Liver (tissue), 9 donors: ENCODE measurements around the gene CERT1. TPM values are rescaled to one million over a fixed set of nuclear protein-coding genes. Genes with fewer than 3 reads are reported as not detected.

Source experiments
- DNase-seq: peaks from one replicate; pipeline ENCODE4 v3.0.0-alpha.2; 2017; ENCODE audit warnings: low spot score
- H3K27ac ChIP-seq, 2 donors: one replicate each; pipeline ENCODE4 v1.7.0; 2013; ENCODE audit warnings: inconsistent platforms in 2 of 2, low read length in 2 of 2, control low read depth in 1 of 2, low read depth in 1 of 2, mild to moderate bottlenecking in 1 of 2
- H3K27me3 ChIP-seq, 4 donors: one replicate each; pipeline versions ENCODE4 v1.6.1 to v1.7.0; 2013; ENCODE audit warnings: low read length in 3 of 4, inconsistent platforms in 1 of 4, mild to moderate bottlenecking in 1 of 4, moderate library complexity in 1 of 4; ENCODE audit not compliant: control insufficient read depth in 4 of 4, insufficient read depth in 4 of 4
- H3K36me3 ChIP-seq, 4 donors: one replicate each; pipeline versions ENCODE4 v1.6.1 to v1.7.0; 2013; ENCODE audit warnings: low read length in 3 of 4, mild to moderate bottlenecking in 3 of 4, low read depth in 1 of 4, moderate library complexity in 1 of 4; ENCODE audit not compliant: control insufficient read depth in 4 of 4, insufficient read depth in 3 of 4
- H3K4me1 ChIP-seq, 4 donors: one replicate each; pipeline versions ENCODE4 v1.6.1 to v1.7.0; 2013; ENCODE audit warnings: low read length in 3 of 4, mild to moderate bottlenecking in 3 of 4, moderate library complexity in 1 of 4; ENCODE audit not compliant: control insufficient read depth in 4 of 4, insufficient read depth in 4 of 4
- H3K4me3 ChIP-seq, 3 donors: one replicate each; pipeline versions ENCODE4 v1.6.1 to v1.7.0; 2013; ENCODE audit warnings: low read length in 3 of 3, control low read depth in 1 of 3, low read depth in 1 of 3, mild to moderate bottlenecking in 1 of 3
- H3K9ac ChIP-seq, 2 donors: one replicate each; pipeline ENCODE4 v1.7.0; 2013; ENCODE audit warnings: low read length in 2 of 2, mild to moderate bottlenecking in 2 of 2, moderate library complexity in 2 of 2, control low read depth in 1 of 2, low read depth in 1 of 2
- H3K9me3 ChIP-seq, 4 donors: one replicate each; pipeline versions ENCODE4 v1.6.1 to v1.7.0; 2013; ENCODE audit warnings: low read length in 3 of 4; ENCODE audit not compliant: control insufficient read depth in 4 of 4
- ATF3 ChIP-seq: IDR thresholded peaks from 2 replicates; pipeline ENCODE4 v1.6.1; 2016; ENCODE audit warnings: antibody characterized with exemption
- CTCF ChIP-seq: fragments of 150-350 bp; IDR thresholded peaks from 2 replicates; pipeline ENCODE4 v1.5.1; 2017; ENCODE audit warnings: improper control_type of control experiment, low read depth, low read length; ENCODE audit not compliant: missing input control
- FOXA2 ChIP-seq: IDR thresholded peaks from 2 replicates; pipeline ENCODE4 v1.6.1; 2016; ENCODE audit warnings: antibody characterized with exemption
- GABPA ChIP-seq, 2 donors: IDR thresholded peaks in 1 of 2; conservative IDR thresholded peaks in 1 of 2; 2 replicates each; pipeline ENCODE4 v1.6.1; 2016; ENCODE audit warnings: antibody characterized with exemption in 2 of 2, mild to moderate bottlenecking in 1 of 2, moderate library complexity in 1 of 2
- HNF4A ChIP-seq, 2 donors: conservative IDR thresholded peaks; 2 replicates each; pipeline ENCODE4 v1.6.1; 2016; ENCODE audit warnings: antibody characterized with exemption in 2 of 2, mild to moderate bottlenecking in 2 of 2
- HNF4G ChIP-seq: IDR thresholded peaks from 2 replicates; pipeline ENCODE4 v1.6.1; 2016; ENCODE audit warnings: antibody characterized with exemption
- JUND ChIP-seq, 2 donors: IDR thresholded peaks; 2 replicates each; pipeline ENCODE4 v1.6.1; 2016; ENCODE audit warnings: antibody characterized with exemption in 2 of 2
- MAX ChIP-seq: IDR thresholded peaks from 2 replicates; pipeline ENCODE4 v1.6.1; 2016; ENCODE audit warnings: antibody characterized with exemption
- NR2F2 ChIP-seq: IDR thresholded peaks from 2 replicates; pipeline ENCODE4 v1.6.1; 2016; ENCODE audit warnings: antibody characterized with exemption
- RAD21 ChIP-seq, 2 donors: IDR thresholded peaks; 2 replicates each; pipeline ENCODE4 v1.6.1; 2016; ENCODE audit warnings: antibody characterized with exemption in 2 of 2, mild to moderate bottlenecking in 2 of 2
- REST ChIP-seq: IDR thresholded peaks from 2 replicates; pipeline ENCODE4 v1.6.1; 2016; ENCODE audit warnings: antibody characterized with exemption, mild to moderate bottlenecking
- RXRA ChIP-seq, 2 donors: IDR thresholded peaks; 2 replicates each; pipeline ENCODE4 v1.6.1; 2017 to 2018; ENCODE audit warnings: antibody characterized with exemption in 2 of 2, mild to moderate bottlenecking in 1 of 2
- SP1 ChIP-seq: IDR thresholded peaks from 2 replicates; pipeline ENCODE4 v1.6.1; 2018; ENCODE audit warnings: antibody characterized with exemption, mild to moderate bottlenecking
- TAF1 ChIP-seq: conservative IDR thresholded peaks from 2 replicates; pipeline ENCODE4 v1.6.1; 2016; ENCODE audit warnings: antibody characterized with exemption, mild to moderate bottlenecking
- YY1 ChIP-seq: IDR thresholded peaks from 2 replicates; pipeline ENCODE4 v1.6.1; 2016; ENCODE audit warnings: antibody characterized with exemption, mild to moderate bottlenecking
- ZBTB33 ChIP-seq: IDR thresholded peaks from 2 replicates; pipeline ENCODE4 v1.6.1; 2016; ENCODE audit warnings: antibody characterized with exemption
- WGBS: extraction: QIAGEN DNeasy Blood & Tissue Kit; methylation state at CpG from one replicate; pipeline ENCODE4 v1.1.7; 2013; 5-methylcytosine and 5-hydroxymethylcytosine counted together
- polyA plus RNA-seq, 2 donors: library from polyadenylated mRNA; stranded (reverse) in 1 of 2; unstranded in 1 of 2; fragments of 200-250 nt in 1 of 2; fragments of >200 nt in 1 of 2; fragmentation: Nextera tagmentation in 1 of 2; extraction: Ambion mirVana in 1 of 2; gene quantifications; one replicate each; pipeline versions ENCODE4 v1.2.1 to v1.2.3, GENCODE V29; 2013 to 2015
- total RNA-seq, 2 donors: library from RNA; depleted of rRNA; stranded (reverse); fragments of >200 nt; gene quantifications; one replicate each; pipeline ENCODE4 v1.2.3, GENCODE V29; 2014
- donor health status: healthy.
- donor health status: healthy.
- donor health status: healthy.
- donor health status: healthy.
- donor health status: healthy.

The CERT1 gene
- total and polyA plus RNA-seq, 4 donors = 11.4 to 25.1 (median 16.8) TPM

GRCh38 chr5:75469017-75469416 is 42.4 kb downstream of the CERT1 start:
- no peak overlapping the region for H3K9ac ChIP-seq
- TF ChIP-seq TAF1 (no peak), JUND (IDR thresholded peaks at IDR 0.05) (no peak), YY1 (no peak), GABPA (IDR thresholded peaks at IDR 0.05 in 1 of 2, conservative IDR thresholded peaks at IDR 0.05 in 1 of 2) (no peak), FOXA2 (no peak), REST (no peak), SP1 (no peak), ZBTB33 (no peak), NR2F2 (no peak), HNF4A (conservative IDR thresholded peaks at IDR 0.05) (no peak), CTCF (no peak), MAX (no peak), ATF3 (no peak), RXRA (IDR thresholded peaks at IDR 0.05) (no peak), HNF4G (no peak)
- H3K27ac ChIP-seq = no peak overlapping the region
- H3K4me3 ChIP-seq = no peak overlapping the region
- H3K27me3 ChIP-seq = no peaks in the 10 kb centered on the region
- H3K4me1 ChIP-seq = peaks cover 0 to 8% (median 0%) of the 10 kb centered on the region in 4 donors
- DNase-seq = no peak
- no peaks in the 10 kb centered on the region for H3K9me3 ChIP-seq
- WGBS = 95% methylated on average over 1 of the region's 1 CpG
- no peaks in the 10 kb centered on the region for H3K36me3 ChIP-seq

- peaks cover 0 to 8% (median 0%) of the 10 kb centered on the region in 4 donors for H3K4me1 ChIP-seq
- no peak overlapping the region for H3K9ac ChIP-seq
- 97% methylated on average over 2 of the region's 2 CpGs for WGBS
- H3K27me3 ChIP-seq = no peaks in the 10 kb centered on the region
- no peak overlapping the region for H3K4me3 ChIP-seq
- no peaks in the 10 kb centered on the region for H3K36me3 ChIP-seq
- no peak for TF ChIP-seq TAF1
- TF ChIP-seq ZBTB33 = no peak
- no peak for TF ChIP-seq RXRA (IDR thresholded peaks at IDR 0.05)
- TF ChIP-seq CTCF = no peak
- no peak for TF ChIP-seq HNF4A (conservative IDR thresholded peaks at IDR 0.05)
- no peak for TF ChIP-seq RAD21 (IDR thresholded peaks at IDR 0.05)
- DNase-seq = no peak
- no peak overlapping the region for H3K27ac ChIP-seq
- H3K9me3 ChIP-seq = no peaks in the 10 kb centered on the region
These were observed 42.8 kb downstream of the CERT1 start for GRCh38 chr5:75468593-75468992.
